Activated CD8-positive, alpha-beta T cell treated with anti-CD3 and anti-CD28 coated beads for 36 hours (primary cell): ENCODE data around the gene SNAI1. TPM values are rescaled to one million over a fixed set of nuclear protein-coding genes. Genes with fewer than 3 reads are reported as not detected.
A peak's percentile ranks its signal among the peaks of the same experiment; 100 is the strongest.

Source experiments
- ATAC-seq: fragments of 200-7000 bp; cut with Tn5 transposase; one replicate; pipeline ENCODE4 v1.10.0; 2021; ENCODE audit warnings: mild to moderate bottlenecking, moderate library complexity
- CTCF ChIA-PET: fragments of 350-600 bp; sonication (Branson Sonifier 250); formaldehyde crosslinking; loops from one replicate; lab custom pipeline; 2021; ENCODE audit warnings: antibody characterized with exemption; lab: Charles Lee
- POLR2A ChIA-PET: fragments of 350-600 bp; sonication (Branson Sonifier 250); formaldehyde crosslinking; loops from one replicate; lab custom pipeline; 2021; ENCODE audit warnings: antibody characterized with exemption; lab: Charles Lee
- DNase-seq: peaks from one replicate; pipeline ENCODE4 v3.0.0-alpha.2; 2020
- H3K27ac Mint-ChIP-seq: one replicate; pipeline ENCODE4 v1.8.0; 2021; ENCODE audit warnings: mild to moderate bottlenecking, mixed read lengths
- H3K27me3 Mint-ChIP-seq: one replicate; pipeline ENCODE4 v1.8.0; 2021; ENCODE audit warnings: mixed read lengths
- H3K36me3 Mint-ChIP-seq: one replicate; pipeline ENCODE4 v1.8.0; 2021; ENCODE audit warnings: low read depth, mixed read lengths
- H3K4me1 Mint-ChIP-seq: one replicate; pipeline ENCODE4 v1.8.0; 2021; ENCODE audit warnings: low read depth, mixed read lengths
- H3K4me3 Mint-ChIP-seq: one replicate; pipeline ENCODE4 v1.8.0; 2021; ENCODE audit warnings: mild to moderate bottlenecking, moderate library complexity, mixed read lengths
- H3K9me3 Mint-ChIP-seq: one replicate; pipeline ENCODE4 v1.8.0; 2021; ENCODE audit warnings: mixed read lengths
- CTCF ChIP-seq: fragments of 200-600 bp; IDR thresholded peaks from one replicate; pipeline ENCODE4 v1.8.0; 2022; ENCODE audit warnings: antibody characterized with exemption, mild to moderate bottlenecking
- intact Hi-C: fragments of 100-400 bp; cut with micrococcal nuclease; formaldehyde crosslinking; loops from one replicate; pipeline ENCODE4 v1.10.0; 2022
- total RNA-seq, 2 experiments: library from RNA; stranded (reverse); gene quantifications; one replicate each; pipeline ENCODE4 v1.2.3, GENCODE V29; 2021

Gene SNAI1
- total RNA-seq, 2 experiments from 2014 or later: 0.90 to 1.4 TPM

- no peak for TF ChIP-seq CTCF
- ChIA-PET POLR2A (no interaction called here), CTCF (interaction anchor here (0.8 to 1.1 kb wide), 2 partner anchors 23 to 68 kb away, joined by 3 read pairs; no protein-coding TSS in a partner anchor)
- H3K36me3 Mint-ChIP-seq: no peaks in the 10 kb centered on the region
- intact Hi-C loops: no loop called here
- H3K27ac Mint-ChIP-seq: no peak overlapping the region
- no peak overlapping the region for H3K4me3 Mint-ChIP-seq
- H3K27me3 Mint-ChIP-seq: peaks cover 8% of the 10 kb centered on the region
- DNase-seq (no peak), ATAC-seq (peak; percentile 63)
- no peaks in the 10 kb centered on the region for H3K9me3 Mint-ChIP-seq
- peaks cover 30% of the 10 kb centered on the region for H3K4me1 Mint-ChIP-seq
Measured at GRCh38 chr20:50003253-50003656, 20.5 kb downstream of the SNAI1 start.

- Mint-ChIP-seq H3K27me3 (peaks cover 9% of the 10 kb centered on the region), H3K9me3 (no peaks in the 10 kb centered on the region), H3K4me1 (peaks cover 26% of the 10 kb centered on the region), H3K27ac (no peak overlapping the region), H3K36me3 (no peaks in the 10 kb centered on the region), H3K4me3 (no peak overlapping the region)
- CTCF ChIA-PET: interaction anchor here (1.1 to 2.0 kb wide), 4 partner anchors 24 to 165 kb away, joined by 3 to 8 read pairs (median 4); no protein-coding TSS in a partner anchor
- intact Hi-C loops: no loop called here
- DNase-seq: no peak
- POLR2A ChIA-PET: no interaction called here
- no peak for TF ChIP-seq CTCF
- ATAC-seq: no peak
Measured at GRCh38 chr20:50004229-50004628, 21.4 kb downstream of the SNAI1 start.

GRCh38 chr20:50005471-50005981 is 22.7 kb downstream of the SNAI1 start:
- no peak for ATAC-seq
- no peak overlapping the region for H3K4me3 Mint-ChIP-seq
- POLR2A ChIA-PET: no interaction called here

GRCh38 chr20:50007369-50007768 is 24.6 kb downstream of the SNAI1 start:
- ATAC-seq (no peak), DNase-seq (no peak)
- TF ChIP-seq CTCF: no peak
- H3K4me3 Mint-ChIP-seq: no peak overlapping the region
- no peaks in the 10 kb centered on the region for H3K9me3 Mint-ChIP-seq
- intact Hi-C loops: no loop called here
- POLR2A ChIA-PET: no interaction called here
- CTCF ChIA-PET: interaction anchor here (1.0 to 1.3 kb wide), 2 partner anchors 64 to 93 kb away, joined by 3 to 7 read pairs; no protein-coding TSS in a partner anchor
- no peaks in the 10 kb centered on the region for H3K36me3 Mint-ChIP-seq
- H3K27ac Mint-ChIP-seq: no peak overlapping the region
- peaks cover 15% of the 10 kb centered on the region for H3K4me1 Mint-ChIP-seq
- peaks cover 16% of the 10 kb centered on the region for H3K27me3 Mint-ChIP-seq

More at GRCh38 chr20:50005471-50005981, 22.7 kb downstream of the SNAI1 start:
- CTCF ChIA-PET: interaction anchor here (0.6 to 2.0 kb wide), 4 partner anchors 16 to 163 kb away, joined by 3 to 8 read pairs (median 3); no protein-coding TSS in a partner anchor
- Mint-ChIP-seq H3K4me1 (peaks cover 22% of the 10 kb centered on the region), H3K36me3 (no peaks in the 10 kb centered on the region), H3K27me3 (peaks cover 15% of the 10 kb centered on the region), H3K27ac (no peak overlapping the region), H3K9me3 (no peaks in the 10 kb centered on the region)
- intact Hi-C loops: no loop called here
- no peak for DNase-seq
- no peak for TF ChIP-seq CTCF

- Mint-ChIP-seq H3K36me3 (no peaks in the 10 kb centered on the region), H3K9me3 (no peaks in the 10 kb centered on the region), H3K4me1 (peaks cover 21% of the 10 kb centered on the region), H3K27me3 (peaks cover 16% of the 10 kb centered on the region), H3K4me3 (no peak overlapping the region), H3K27ac (no peak overlapping the region)
- intact Hi-C loops: no loop called here
- ChIA-PET CTCF (interaction anchor here (1.0 to 1.3 kb wide), 2 partner anchors 63 to 93 kb away, joined by 3 to 7 read pairs; no protein-coding TSS in a partner anchor), POLR2A (no interaction called here)
- ATAC-seq (no peak), DNase-seq (no peak)
- no peak for TF ChIP-seq CTCF
Measured at GRCh38 chr20:50008007-50008406, 25.2 kb downstream of the SNAI1 start.
